GM12878 (cell line): Measurements from ENCODE around the gene NRN1L. TPM values are rescaled to one million over a fixed set of nuclear protein-coding genes. Genes with fewer than 3 reads are reported as not detected.
A peak's percentile ranks its signal among the peaks of the same experiment; 100 is the strongest.

Source experiments
- DPF2 ChIP-seq: fragments of 450-650 bp; IDR thresholded peaks from 2 replicates; pipeline ENCODE4 v1.6.1; 2017; ENCODE audit warnings: mild to moderate bottlenecking
- FOS ChIP-seq: IDR thresholded peaks from 3 replicates; pipeline ENCODE4 v1.6.1; 2011; ENCODE audit warnings: borderline replicate concordance; ENCODE audit not compliant: insufficient read length; ENCODE audit errors: extremely low read depth
- IKZF1 ChIP-seq: fragments of 450-650 bp; conservative IDR thresholded peaks from 2 replicates; pipeline ENCODE4 v1.6.1; 2017; ENCODE audit warnings: antibody characterized with exemption, mild to moderate bottlenecking
- JUND ChIP-seq: IDR thresholded peaks from 2 replicates; pipeline ENCODE4 v1.6.1; 2012; ENCODE audit warnings: low read depth, mild to moderate bottlenecking, low read length, improper control_type of control experiment, moderate library complexity
- KAT2A ChIP-seq: conservative IDR thresholded peaks from 2 replicates; pipeline ENCODE4 v1.6.1; 2011; ENCODE audit warnings: low read depth, low read length; ENCODE audit not compliant: control insufficient read depth
- MXI1 ChIP-seq: fragments of 150-350 bp; IDR thresholded peaks from 2 replicates; pipeline ENCODE4 v1.6.1; 2011; ENCODE audit warnings: low read depth, mild to moderate bottlenecking, inconsistent platforms, low read length, improper control_type of control experiment
- MYB ChIP-seq: fragments of 150-350 bp; IDR thresholded peaks from 2 replicates; pipeline ENCODE4 v1.6.1; 2014; ENCODE audit warnings: mild to moderate bottlenecking, low read depth, low read length, borderline replicate concordance
- NFXL1 ChIP-seq: fragments of 450-650 bp; IDR thresholded peaks from 2 replicates; pipeline ENCODE4 v1.6.1; 2017; ENCODE audit warnings: antibody characterized with exemption, mild to moderate bottlenecking, borderline replicate concordance
- NFYA ChIP-seq: IDR thresholded peaks from 2 replicates; pipeline ENCODE4 v1.6.1; 2011; ENCODE audit warnings: low read depth, mild to moderate bottlenecking, low read length, improper control_type of control experiment, borderline replicate concordance
- RAD51 ChIP-seq: fragments of 450-650 bp; IDR thresholded peaks from 2 replicates; pipeline ENCODE4 v1.6.1; 2016; ENCODE audit warnings: moderate library complexity, mild to moderate bottlenecking, inconsistent platforms
- RB1 ChIP-seq: fragments of 450-650 bp; formaldehyde crosslinking; IDR thresholded peaks from 2 replicates; pipeline ENCODE4 v1.6.1; 2017; ENCODE audit warnings: mild to moderate bottlenecking, borderline replicate concordance
- SMAD5 ChIP-seq: IDR thresholded peaks from 2 replicates; pipeline ENCODE4 v1.6.1; 2016; ENCODE audit warnings: antibody characterized with exemption, low read depth
- SMARCA5 ChIP-seq: fragments of 450-650 bp; IDR thresholded peaks from 2 replicates; pipeline ENCODE4 v1.6.1; 2017; ENCODE audit warnings: mild to moderate bottlenecking
- STAT3 ChIP-seq: IDR thresholded peaks from 2 replicates; pipeline ENCODE4 v1.6.1; 2011; ENCODE audit warnings: low read depth, low read length, improper control_type of control experiment
- polyA plus RNA-seq, 11 experiments: library from polyadenylated mRNA; depleted of rRNA in 4 of 11; unstranded in 6 of 11; stranded (reverse) in 5 of 11; fragments of >200 nt; fragmentation: Nextera tagmentation in 4 of 11; fragmentation: Illumina TruSeq in 1 of 11; extraction: Ambion mirVana in 4 of 11; extraction: Trizol in 1 of 11; gene quantifications; 1 replicate in 1 of 11; 2 replicates in 10 of 11; pipeline versions ENCODE4 v1.2.1 to v1.2.3, GENCODE V29; 2011 to 2016; ENCODE audit warnings: inconsistent platforms in 2 of 11, missing spikeins in 2 of 11, low read depth in 1 of 11
- total RNA-seq, 4 experiments: library from RNA; depleted of rRNA in 3 of 4; stranded (reverse); fragments of >200 nt in 3 of 4; fragmentation: Illumina TruSeq in 1 of 4; extraction: Trizol in 1 of 4; gene quantifications; 2 replicates each; pipeline versions ENCODE4 v1.2.1 to v1.2.3, GENCODE V29; 2013 to 2021
- TF ChIP-seq, protein P1 (sequence below): fragments of 450-650 bp; IDR thresholded peaks from 2 replicates; pipeline ENCODE4 v1.6.1; 2017; ENCODE audit warnings: borderline replicate concordance
- TF ChIP-seq, protein P2 (sequence below): fragments of 450-650 bp; IDR thresholded peaks from 2 replicates; pipeline ENCODE4 v1.6.1; 2017; ENCODE audit warnings: mild to moderate bottlenecking, moderate library complexity
- TF ChIP-seq, protein P3 (sequence below): fragments of 450-650 bp; formaldehyde crosslinking; IDR thresholded peaks from 2 replicates; pipeline ENCODE4 v1.4.0; 2022; ENCODE audit warnings: mild to moderate bottlenecking, moderate library complexity
- TF ChIP-seq, protein P4 (sequence below): fragments of 450-650 bp; IDR thresholded peaks from 2 replicates; pipeline ENCODE4 v1.6.1; 2017; ENCODE audit warnings: mild to moderate bottlenecking, low read depth, inconsistent platforms; ENCODE audit not compliant: poor library complexity, severe bottlenecking

Gene NRN1L
- total and polyA plus RNA-seq, 10 of the 15 experiments (the other 5 are each of a cell fraction or from before 2014, with no cell fraction given): 0.11 to 0.99 (median 0.28) TPM; not detected in 3

DNA sequence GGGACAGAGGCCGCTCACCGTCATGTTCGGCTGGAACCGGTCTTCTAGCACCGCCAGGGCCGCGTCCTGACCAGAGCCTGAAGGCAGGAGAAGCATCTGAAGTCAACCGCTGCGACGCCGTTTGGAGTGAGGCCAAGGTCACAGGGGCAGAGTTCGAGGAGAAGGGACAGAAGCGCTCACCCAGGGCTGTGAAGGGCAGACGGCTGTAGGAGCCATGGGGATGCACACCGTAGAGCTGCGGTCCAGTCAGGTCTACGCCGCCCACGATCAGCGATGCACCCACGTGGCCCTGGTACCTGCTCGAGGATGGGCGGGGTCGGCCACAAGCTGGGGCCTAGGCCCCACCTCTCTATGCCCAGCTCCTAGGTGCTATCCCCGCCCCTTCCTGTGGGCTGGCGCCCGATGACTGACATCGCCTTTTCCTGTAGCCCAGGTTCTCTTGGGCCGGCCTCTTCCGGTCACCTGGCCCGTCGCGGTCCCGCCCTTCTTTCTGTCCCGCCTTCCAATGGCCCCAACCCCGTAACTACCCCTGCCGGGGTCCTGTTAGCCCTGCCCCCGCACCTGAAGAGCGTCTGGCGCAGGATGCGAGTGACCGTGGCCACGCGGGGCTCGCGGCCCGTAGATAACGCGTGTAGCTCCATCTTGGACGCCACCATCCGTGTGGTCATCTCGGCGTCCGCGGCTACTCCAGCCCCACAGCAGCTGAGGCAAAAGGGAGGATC lies 50.9 kb downstream of the NRN1L start (continued):
- TF ChIP-seq, protein P1, sequence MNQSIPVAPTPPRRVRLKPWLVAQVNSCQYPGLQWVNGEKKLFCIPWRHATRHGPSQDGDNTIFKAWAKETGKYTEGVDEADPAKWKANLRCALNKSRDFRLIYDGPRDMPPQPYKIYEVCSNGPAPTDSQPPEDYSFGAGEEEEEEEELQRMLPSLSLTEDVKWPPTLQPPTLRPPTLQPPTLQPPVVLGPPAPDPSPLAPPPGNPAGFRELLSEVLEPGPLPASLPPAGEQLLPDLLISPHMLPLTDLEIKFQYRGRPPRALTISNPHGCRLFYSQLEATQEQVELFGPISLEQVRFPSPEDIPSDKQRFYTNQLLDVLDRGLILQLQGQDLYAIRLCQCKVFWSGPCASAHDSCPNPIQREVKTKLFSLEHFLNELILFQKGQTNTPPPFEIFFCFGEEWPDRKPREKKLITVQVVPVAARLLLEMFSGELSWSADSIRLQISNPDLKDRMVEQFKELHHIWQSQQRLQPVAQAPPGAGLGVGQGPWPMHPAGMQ: no peak
- TF ChIP-seq, protein P2, sequence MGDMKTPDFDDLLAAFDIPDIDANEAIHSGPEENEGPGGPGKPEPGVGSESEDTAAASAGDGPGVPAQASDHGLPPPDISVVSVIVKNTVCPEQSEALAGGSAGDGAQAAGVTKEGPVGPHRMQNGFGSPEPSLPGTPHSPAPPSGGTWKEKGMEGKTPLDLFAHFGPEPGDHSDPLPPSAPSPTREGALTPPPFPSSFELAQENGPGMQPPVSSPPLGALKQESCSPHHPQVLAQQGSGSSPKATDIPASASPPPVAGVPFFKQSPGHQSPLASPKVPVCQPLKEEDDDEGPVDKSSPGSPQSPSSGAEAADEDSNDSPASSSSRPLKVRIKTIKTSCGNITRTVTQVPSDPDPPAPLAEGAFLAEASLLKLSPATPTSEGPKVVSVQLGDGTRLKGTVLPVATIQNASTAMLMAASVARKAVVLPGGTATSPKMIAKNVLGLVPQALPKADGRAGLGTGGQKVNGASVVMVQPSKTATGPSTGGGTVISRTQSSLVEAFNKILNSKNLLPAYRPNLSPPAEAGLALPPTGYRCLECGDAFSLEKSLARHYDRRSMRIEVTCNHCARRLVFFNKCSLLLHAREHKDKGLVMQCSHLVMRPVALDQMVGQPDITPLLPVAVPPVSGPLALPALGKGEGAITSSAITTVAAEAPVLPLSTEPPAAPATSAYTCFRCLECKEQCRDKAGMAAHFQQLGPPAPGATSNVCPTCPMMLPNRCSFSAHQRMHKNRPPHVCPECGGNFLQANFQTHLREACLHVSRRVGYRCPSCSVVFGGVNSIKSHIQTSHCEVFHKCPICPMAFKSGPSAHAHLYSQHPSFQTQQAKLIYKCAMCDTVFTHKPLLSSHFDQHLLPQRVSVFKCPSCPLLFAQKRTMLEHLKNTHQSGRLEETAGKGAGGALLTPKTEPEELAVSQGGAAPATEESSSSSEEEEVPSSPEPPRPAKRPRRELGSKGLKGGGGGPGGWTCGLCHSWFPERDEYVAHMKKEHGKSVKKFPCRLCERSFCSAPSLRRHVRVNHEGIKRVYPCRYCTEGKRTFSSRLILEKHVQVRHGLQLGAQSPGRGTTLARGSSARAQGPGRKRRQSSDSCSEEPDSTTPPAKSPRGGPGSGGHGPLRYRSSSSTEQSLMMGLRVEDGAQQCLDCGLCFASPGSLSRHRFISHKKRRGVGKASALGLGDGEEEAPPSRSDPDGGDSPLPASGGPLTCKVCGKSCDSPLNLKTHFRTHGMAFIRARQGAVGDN: no peak
- TF ChIP-seq MXI1 (peak; percentile 94), KAT2A (no peak), RAD51 (peak; percentile 91), IKZF1 (no peak), STAT3 (no peak), DPF2 (peak; percentile 57), NFXL1 (no peak), FOS (no peak), SMAD5 (peak; percentile 87), MYB (no peak), SMARCA5 (no peak), RB1 (peak; percentile 80; the same call in 1 of the 2 replicates), JUND (no peak), NFYA (no peak)
- TF ChIP-seq, protein P3, sequence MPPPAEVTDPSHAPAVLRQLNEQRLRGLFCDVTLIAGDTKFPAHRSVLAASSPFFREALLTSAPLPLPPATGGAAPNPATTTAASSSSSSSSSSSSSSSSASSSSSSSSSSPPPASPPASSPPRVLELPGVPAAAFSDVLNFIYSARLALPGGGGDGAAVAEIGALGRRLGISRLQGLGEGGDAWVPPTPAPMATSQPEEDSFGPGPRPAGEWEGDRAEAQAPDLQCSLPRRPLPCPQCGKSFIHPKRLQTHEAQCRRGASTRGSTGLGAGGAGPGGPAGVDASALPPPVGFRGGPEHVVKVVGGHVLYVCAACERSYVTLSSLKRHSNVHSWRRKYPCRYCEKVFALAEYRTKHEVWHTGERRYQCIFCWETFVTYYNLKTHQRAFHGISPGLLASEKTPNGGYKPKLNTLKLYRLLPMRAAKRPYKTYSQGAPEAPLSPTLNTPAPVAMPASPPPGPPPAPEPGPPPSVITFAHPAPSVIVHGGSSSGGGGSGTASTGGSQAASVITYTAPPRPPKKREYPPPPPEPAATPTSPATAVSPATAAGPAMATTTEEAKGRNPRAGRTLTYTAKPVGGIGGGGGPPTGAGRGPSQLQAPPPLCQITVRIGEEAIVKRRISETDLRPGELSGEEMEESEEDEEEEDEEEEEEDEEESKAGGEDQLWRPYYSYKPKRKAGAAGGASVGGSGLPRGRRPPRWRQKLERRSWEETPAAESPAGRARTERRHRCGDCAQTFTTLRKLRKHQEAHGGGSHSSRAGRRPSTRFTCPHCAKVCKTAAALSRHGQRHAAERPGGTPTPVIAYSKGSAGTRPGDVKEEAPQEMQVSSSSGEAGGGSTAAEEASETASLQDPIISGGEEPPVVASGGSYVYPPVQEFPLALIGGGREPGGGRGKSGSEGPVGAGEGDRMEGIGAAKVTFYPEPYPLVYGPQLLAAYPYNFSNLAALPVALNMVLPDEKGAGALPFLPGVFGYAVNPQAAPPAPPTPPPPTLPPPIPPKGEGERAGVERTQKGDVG (CRISPR knock-in tag): no peak
- TF ChIP-seq, protein P4, sequence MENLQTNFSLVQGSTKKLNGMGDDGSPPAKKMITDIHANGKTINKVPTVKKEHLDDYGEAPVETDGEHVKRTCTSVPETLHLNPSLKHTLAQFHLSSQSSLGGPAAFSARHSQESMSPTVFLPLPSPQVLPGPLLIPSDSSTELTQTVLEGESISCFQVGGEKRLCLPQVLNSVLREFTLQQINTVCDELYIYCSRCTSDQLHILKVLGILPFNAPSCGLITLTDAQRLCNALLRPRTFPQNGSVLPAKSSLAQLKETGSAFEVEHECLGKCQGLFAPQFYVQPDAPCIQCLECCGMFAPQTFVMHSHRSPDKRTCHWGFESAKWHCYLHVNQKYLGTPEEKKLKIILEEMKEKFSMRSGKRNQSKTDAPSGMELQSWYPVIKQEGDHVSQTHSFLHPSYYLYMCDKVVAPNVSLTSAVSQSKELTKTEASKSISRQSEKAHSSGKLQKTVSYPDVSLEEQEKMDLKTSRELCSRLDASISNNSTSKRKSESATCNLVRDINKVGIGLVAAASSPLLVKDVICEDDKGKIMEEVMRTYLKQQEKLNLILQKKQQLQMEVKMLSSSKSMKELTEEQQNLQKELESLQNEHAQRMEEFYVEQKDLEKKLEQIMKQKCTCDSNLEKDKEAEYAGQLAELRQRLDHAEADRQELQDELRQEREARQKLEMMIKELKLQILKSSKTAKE: no peak
